Chondrocyte (in vitro differentiated cells): Measurements from ENCODE around the gene CBX7. TPM values are rescaled to one million over a fixed set of nuclear protein-coding genes. Genes with fewer than 3 reads are reported as not detected.
"Not testable (repeated sequence)": the region's sequence is repeated elsewhere in the genome, so short reads cannot be mapped to it uniquely, and the experiment has no call there.

ENCODE experiments used
- DNase-seq: peaks from one replicate; pipeline ENCODE4 v3.0.0; 2021; ENCODE audit warnings: mixed read lengths, low spot score
- H3K27ac Mint-ChIP-seq: one replicate; pipeline ENCODE4 v1.8.0; 2021; ENCODE audit warnings: mild to moderate bottlenecking, moderate library complexity, mixed read lengths; ENCODE audit not compliant: unreplicated experiment
- H3K27me3 Mint-ChIP-seq: 2 replicates; pipeline ENCODE4 v1.8.0; 2021; ENCODE audit warnings: low read depth, mixed read lengths
- H3K36me3 Mint-ChIP-seq: 2 replicates; pipeline ENCODE4 v1.8.0; 2021; ENCODE audit warnings: low read depth, mixed read lengths
- H3K4me1 Mint-ChIP-seq: 2 replicates; pipeline ENCODE4 v1.8.0; 2021; ENCODE audit warnings: low read depth, mild to moderate bottlenecking, mixed read lengths
- H3K4me3 Mint-ChIP-seq: one replicate; pipeline ENCODE4 v1.8.0; 2021; ENCODE audit warnings: mild to moderate bottlenecking, moderate library complexity, mixed read lengths; ENCODE audit not compliant: unreplicated experiment
- H3K9me3 Mint-ChIP-seq: 2 replicates; pipeline ENCODE4 v1.8.0; 2021; ENCODE audit warnings: low read depth, mixed read lengths
- total RNA-seq: library from RNA; stranded (reverse); gene quantifications from 3 replicates; pipeline ENCODE4 v1.2.1, GENCODE V29; 2021
- TF ChIP-seq, protein P1 (sequence below): fragments of 200-600 bp; sonication (generic); IDR thresholded peaks from 2 replicates; pipeline ENCODE4 v1.5.0; 2021; ENCODE audit warnings: antibody characterized with exemption, mild to moderate bottlenecking, moderate library complexity

The CBX7 gene
- total RNA-seq, 1 donor from 2014 or later, result 4.7 TPM

DNA sequence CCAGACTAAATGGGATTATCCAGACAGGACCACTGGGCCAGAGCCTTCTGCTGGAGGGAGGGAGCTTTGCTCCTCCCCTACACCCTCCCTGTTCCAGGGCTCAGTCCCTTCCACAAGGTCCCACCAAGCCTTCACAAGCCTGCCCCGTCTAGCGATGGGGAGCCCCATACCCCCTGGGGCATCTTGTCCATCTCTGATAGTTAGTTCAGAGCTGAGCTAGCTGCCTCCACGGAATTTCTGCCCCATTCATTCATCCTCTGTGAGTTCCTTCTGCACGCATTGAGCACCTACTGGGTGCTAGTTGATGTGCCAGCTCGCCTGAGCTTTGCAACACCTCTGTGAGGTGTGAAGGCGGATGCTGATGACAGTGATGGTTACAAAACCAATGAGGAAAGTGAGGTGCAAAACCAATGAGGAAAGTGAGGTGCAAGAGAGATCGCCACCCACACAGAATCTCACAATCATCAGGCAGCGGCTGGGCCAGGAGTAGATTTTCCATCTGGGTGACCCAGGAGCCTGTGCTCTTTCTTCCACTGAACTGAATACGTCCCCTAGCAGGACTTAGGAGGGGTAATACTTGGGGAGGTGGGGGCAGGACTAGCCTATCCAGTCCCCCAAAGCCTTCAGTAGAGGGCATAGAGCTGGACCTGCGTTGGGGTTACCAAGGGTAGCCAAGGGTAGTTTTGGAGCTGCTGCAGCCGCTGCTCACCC, 21.5 kb upstream of the CBX7 start:
- peak; percentile 66 for DNase-seq
- H3K4me1 Mint-ChIP-seq, result peaks cover 49% of the 10 kb centered on the region
- no peaks in the 10 kb centered on the region for H3K9me3 Mint-ChIP-seq
- TF ChIP-seq, protein P1, sequence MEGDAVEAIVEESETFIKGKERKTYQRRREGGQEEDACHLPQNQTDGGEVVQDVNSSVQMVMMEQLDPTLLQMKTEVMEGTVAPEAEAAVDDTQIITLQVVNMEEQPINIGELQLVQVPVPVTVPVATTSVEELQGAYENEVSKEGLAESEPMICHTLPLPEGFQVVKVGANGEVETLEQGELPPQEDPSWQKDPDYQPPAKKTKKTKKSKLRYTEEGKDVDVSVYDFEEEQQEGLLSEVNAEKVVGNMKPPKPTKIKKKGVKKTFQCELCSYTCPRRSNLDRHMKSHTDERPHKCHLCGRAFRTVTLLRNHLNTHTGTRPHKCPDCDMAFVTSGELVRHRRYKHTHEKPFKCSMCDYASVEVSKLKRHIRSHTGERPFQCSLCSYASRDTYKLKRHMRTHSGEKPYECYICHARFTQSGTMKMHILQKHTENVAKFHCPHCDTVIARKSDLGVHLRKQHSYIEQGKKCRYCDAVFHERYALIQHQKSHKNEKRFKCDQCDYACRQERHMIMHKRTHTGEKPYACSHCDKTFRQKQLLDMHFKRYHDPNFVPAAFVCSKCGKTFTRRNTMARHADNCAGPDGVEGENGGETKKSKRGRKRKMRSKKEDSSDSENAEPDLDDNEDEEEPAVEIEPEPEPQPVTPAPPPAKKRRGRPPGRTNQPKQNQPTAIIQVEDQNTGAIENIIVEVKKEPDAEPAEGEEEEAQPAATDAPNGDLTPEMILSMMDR, result no peak
- no peaks in the 10 kb centered on the region for H3K27me3 Mint-ChIP-seq
- H3K4me3 Mint-ChIP-seq, result peak overlapping the region; percentile 16
- H3K27ac Mint-ChIP-seq, result peak overlapping the region; percentile 93
- no peaks in the 10 kb centered on the region for H3K36me3 Mint-ChIP-seq

DNA sequence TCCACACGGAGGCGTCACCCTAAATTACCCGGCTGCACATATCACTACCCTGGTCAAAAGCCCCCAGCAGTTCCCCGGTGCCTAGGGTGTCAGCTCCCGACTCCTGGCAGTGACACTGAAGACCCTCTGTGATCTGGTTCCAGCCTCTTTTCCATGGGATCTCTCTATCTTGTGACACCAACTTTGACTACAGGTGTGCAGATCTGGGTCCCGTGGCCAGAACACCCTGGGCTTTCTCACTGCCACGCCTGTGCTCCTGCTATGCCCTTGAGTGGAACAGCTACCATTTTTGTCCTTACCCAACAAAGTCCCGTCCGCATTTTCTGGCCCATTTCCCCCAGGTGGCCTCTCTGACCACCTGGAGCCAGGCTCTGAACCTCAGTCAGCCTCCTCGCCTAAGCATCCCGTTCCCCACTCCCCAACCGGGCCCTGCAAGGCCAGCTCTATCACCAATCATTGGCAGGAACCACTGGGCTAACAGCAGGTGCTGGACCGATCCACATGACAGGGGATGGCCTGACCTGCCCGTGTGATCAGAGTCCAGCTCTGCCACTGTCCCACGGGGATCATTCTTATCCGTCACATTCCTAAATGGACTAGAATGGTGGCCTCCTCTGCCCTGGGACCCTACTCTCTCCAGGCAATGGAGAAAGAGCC, 20.7 kb upstream of the CBX7 start:
- Mint-ChIP-seq H3K9me3 (no peaks in the 10 kb centered on the region), H3K27ac (peak overlapping the region; percentile 93), H3K4me3 (no peak overlapping the region), H3K27me3 (no peaks in the 10 kb centered on the region), H3K36me3 (no peaks in the 10 kb centered on the region), H3K4me1 (peaks cover 49% of the 10 kb centered on the region)
- DNase-seq, result peak; percentile 75
- TF ChIP-seq, protein P1, result no peak

DNA sequence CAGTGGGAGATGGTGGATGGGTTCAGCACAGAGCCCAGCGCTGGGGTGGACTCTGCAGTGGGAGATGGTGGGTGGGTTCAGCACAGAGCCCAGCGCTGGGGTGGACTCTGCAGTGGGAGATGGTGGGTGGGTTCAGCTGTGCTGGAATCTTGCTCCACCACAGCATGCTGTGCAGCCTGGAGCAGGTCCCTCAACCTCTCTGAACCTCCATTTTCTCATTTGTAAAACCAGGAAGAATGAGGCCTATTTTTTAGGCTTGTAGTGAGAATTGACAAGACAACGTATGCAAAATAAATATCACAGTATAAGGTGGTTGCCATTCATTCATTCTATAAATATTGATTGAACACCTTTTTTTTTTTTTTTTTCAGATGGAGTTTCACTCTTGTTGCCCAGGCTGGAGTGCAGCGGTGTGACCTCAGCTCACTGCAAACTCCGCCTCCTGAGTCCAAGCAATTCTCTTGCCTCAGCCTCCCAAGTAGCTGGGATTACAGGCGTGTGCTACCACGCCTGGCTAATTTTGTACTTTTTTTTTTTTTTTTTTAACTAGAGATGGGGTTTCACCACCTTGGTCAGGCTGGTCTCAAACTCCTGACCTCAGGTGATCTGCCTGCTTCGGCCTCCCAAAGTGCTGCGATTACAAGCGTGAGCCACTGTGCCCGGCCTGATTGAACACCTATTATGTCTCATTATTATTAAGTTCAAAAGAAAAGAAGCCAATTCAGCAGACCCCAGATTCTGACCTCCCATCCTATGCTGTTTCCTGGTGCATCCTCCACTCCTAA, 20.0 kb upstream of the CBX7 start:
- H3K36me3 Mint-ChIP-seq, H3K9me3 Mint-ChIP-seq, DNase-seq, H3K27ac Mint-ChIP-seq, H3K27me3 Mint-ChIP-seq, H3K4me3 Mint-ChIP-seq: not testable (repeated sequence)
- H3K4me1 Mint-ChIP-seq, result peaks cover 47% of the 10 kb centered on the region

DNA sequence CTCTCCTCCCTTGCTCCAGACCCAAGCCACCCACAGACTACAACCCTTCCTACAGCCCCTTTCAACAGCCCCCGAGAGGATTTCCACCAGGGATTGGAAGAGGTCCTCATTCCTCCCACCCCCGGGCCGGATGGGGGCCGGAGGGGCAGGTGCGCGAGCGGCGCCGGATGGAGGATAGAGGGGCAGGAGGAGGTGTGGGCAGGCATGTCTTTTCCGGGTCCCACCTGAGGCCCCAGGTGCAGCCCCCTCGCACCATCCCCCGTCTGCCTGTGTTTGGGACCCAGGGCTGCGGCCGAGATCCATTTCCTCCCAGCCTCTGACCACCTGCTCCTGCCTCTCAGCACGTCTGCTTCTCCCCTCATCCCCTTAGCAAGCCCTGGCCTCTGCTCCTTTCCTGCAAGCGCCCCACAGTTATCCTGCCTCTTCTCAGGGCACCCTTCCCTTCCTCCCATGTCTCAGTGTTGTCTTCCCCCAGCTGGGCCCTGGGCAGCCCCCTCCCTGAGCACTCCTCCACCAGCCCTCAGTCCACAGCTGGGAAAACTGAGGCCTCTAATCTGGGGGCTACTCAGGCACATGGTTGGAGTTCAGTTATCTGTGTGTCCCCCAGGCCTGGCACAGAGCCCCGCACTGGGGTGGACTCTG, 19.3 kb upstream of the CBX7 start:
- H3K27ac Mint-ChIP-seq, result no peak overlapping the region
- peaks cover 44% of the 10 kb centered on the region for H3K4me1 Mint-ChIP-seq
- TF ChIP-seq, protein P1, result no peak
- no peaks in the 10 kb centered on the region for H3K27me3 Mint-ChIP-seq
- no peak overlapping the region for H3K4me3 Mint-ChIP-seq
- no peaks in the 10 kb centered on the region for H3K9me3 Mint-ChIP-seq
- H3K36me3 Mint-ChIP-seq, result no peaks in the 10 kb centered on the region
- peak; percentile 82 for DNase-seq

DNA sequence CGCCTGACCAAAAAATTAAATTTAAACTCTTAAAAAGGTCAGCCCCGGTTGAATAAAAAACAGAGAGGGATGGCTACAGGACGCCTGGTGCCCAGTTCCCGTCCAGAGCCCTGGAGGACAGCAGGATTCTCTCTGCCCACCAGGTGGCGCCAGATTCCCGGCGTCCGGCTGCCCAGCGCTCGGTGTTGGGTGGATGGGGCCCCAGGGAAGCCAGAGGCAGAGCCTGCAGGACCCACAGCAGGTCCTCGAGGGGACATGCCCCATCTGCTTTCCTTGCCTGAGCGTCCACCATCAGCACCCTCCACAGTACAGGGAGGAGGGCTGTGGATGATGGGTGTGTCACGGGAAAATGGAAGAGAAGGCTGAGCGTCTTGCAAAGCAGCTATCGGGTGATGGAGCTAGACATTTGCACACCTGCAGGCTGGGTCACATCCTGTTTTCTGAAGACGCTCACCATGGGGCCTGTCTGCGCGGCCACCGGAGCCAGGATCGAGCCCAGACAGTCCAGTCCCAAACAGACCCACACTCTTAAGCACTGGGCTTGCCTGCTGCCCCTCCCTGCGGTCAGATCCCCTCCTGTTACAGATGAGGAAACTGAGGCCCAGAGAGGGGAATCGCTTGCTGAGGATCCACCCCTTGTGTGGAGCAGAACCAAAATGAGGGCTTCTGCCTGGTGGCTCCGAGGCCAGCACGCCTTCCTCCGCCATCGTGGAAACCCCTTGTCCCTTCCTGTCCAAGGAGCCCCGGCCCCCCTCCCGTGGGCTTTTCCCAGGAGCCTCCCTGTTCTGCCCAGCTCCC, 18.5 kb upstream of the CBX7 start:
- peaks cover 2% of the 10 kb centered on the region for H3K9me3 Mint-ChIP-seq

More for the DNA sequence above, 18.5 kb upstream of the CBX7 start:
- Mint-ChIP-seq H3K27ac (no peak overlapping the region), H3K4me3 (no peak overlapping the region), H3K4me1 (peaks cover 40% of the 10 kb centered on the region), H3K36me3 (no peaks in the 10 kb centered on the region), H3K27me3 (no peaks in the 10 kb centered on the region)
- TF ChIP-seq, protein P1, result peak; percentile 99
- peak; percentile 90 for DNase-seq
